Measurements from ENCODE around the gene SOCS6. TPM values are rescaled to one million over a fixed set of nuclear protein-coding genes. Genes with fewer than 3 reads are reported as not detected.
A peak's percentile ranks its signal among the peaks of the same experiment; 100 is the strongest.

The SOCS6 gene
- total RNA-seq, 4 donors from 2014 or later, result 16.3 to 26.5 (median 18.5) TPM

GRCh38 chr18:70371908-70372307, 83.1 kb downstream of the SOCS6 start:
- H3K9me3 ChIP-seq, result no peaks in the 10 kb centered on the region
- 58% methylated on average over 2 of the region's 2 CpGs for WGBS
- no peak for TF ChIP-seq EP300 (IDR thresholded peaks at IDR 0.05)
- no peak for TF ChIP-seq CTCF (IDR thresholded peaks at IDR 0.05)
- no peak for TF ChIP-seq POLR2A (IDR thresholded peaks at IDR 0.05)
- TF ChIP-seq POLR2AphosphoS5 (IDR thresholded peaks at IDR 0.05), result no peak
- H3K36me3 ChIP-seq, result no peaks in the 10 kb centered on the region
- DNase-seq (ENCODE audit: low spot score in 2 of 2), result no peak
- H3K27me3 ChIP-seq, result no peaks in the 10 kb centered on the region
- no peak overlapping the region for H3K27ac ChIP-seq
- H3K4me3 ChIP-seq, result no peak overlapping the region
- H3K4me1 ChIP-seq, result peaks cover 4% of the 10 kb centered on the region

- DNase-seq (ENCODE audit: low spot score in 2 of 2), result no peak
- H3K4me3 ChIP-seq, result no peak overlapping the region
- no peaks in the 10 kb centered on the region for H3K36me3 ChIP-seq
- H3K27me3 ChIP-seq, result no peaks in the 10 kb centered on the region
- no peaks in the 10 kb centered on the region for H3K9me3 ChIP-seq
- peaks cover 4% of the 10 kb centered on the region for H3K4me1 ChIP-seq
- TF ChIP-seq CTCF (IDR thresholded peaks at IDR 0.05) (no peak), POLR2AphosphoS5 (IDR thresholded peaks at IDR 0.05) (no peak)
- WGBS, result 81% methylated on average over 2 of the region's 2 CpGs
- peak overlapping the region; percentile 16 for H3K27ac ChIP-seq
Observed at GRCh38 chr18:70372450-70373041, 83.7 kb downstream of the SOCS6 start.

GRCh38 chr18:70373042-70373519, 84.2 kb downstream of the SOCS6 start:
- Histone ChIP-seq H3K27ac (peak overlapping the region; percentile 16), H3K27me3 (no peaks in the 10 kb centered on the region), H3K4me1 (peaks cover 4% of the 10 kb centered on the region), H3K4me3 (no peak overlapping the region), H3K36me3 (no peaks in the 10 kb centered on the region), H3K9me3 (no peaks in the 10 kb centered on the region)
- DNase-seq (ENCODE audit: low spot score in 2 of 2), result no peak
- WGBS, result 25% methylated on average over 5 of the region's 5 CpGs
- TF ChIP-seq POLR2AphosphoS5 (IDR thresholded peaks at IDR 0.05), result peak in 1 of 3 donors; percentile 20
- no peak for TF ChIP-seq POLR2A (IDR thresholded peaks at IDR 0.05)

- WGBS, result 82% methylated on average over 2 of the region's 2 CpGs
- no peak for TF ChIP-seq POLR2AphosphoS5 (IDR thresholded peaks at IDR 0.05)
- no peak for TF ChIP-seq POLR2A (IDR thresholded peaks at IDR 0.05)
- no peak for TF ChIP-seq EP300 (IDR thresholded peaks at IDR 0.05)
- TF ChIP-seq CTCF (IDR thresholded peaks at IDR 0.05), result no peak
Observed at GRCh38 chr18:70374154-70374553, 85.3 kb downstream of the SOCS6 start.

GRCh38 chr18:70376137-70376913, 87.5 kb downstream of the SOCS6 start:
- TF ChIP-seq EP300 (IDR thresholded peaks at IDR 0.05) (no peak), CTCF (IDR thresholded peaks at IDR 0.05) (no peak), POLR2A (IDR thresholded peaks at IDR 0.05) (no peak), POLR2AphosphoS5 (IDR thresholded peaks at IDR 0.05) (no peak)
- no peak overlapping the region for H3K27ac ChIP-seq
- H3K4me3 ChIP-seq, result no peak overlapping the region
- no peaks in the 10 kb centered on the region for H3K27me3 ChIP-seq
- H3K4me1 ChIP-seq, result peaks cover 4% of the 10 kb centered on the region
- H3K36me3 ChIP-seq, result no peaks in the 10 kb centered on the region
- H3K9me3 ChIP-seq, result no peaks in the 10 kb centered on the region
- WGBS, result 93% methylated on average over 15 of the region's 15 CpGs
- no peak for DNase-seq (ENCODE audit: low spot score in 2 of 2)

More at GRCh38 chr18:70374154-70374553, 85.3 kb downstream of the SOCS6 start:
- Histone ChIP-seq H3K4me1 (peaks cover 4% of the 10 kb centered on the region), H3K27ac (no peak overlapping the region), H3K27me3 (no peaks in the 10 kb centered on the region), H3K4me3 (no peak overlapping the region), H3K36me3 (no peaks in the 10 kb centered on the region), H3K9me3 (no peaks in the 10 kb centered on the region)
- DNase-seq (ENCODE audit: low spot score in 2 of 2), result no peak
